Stimulated activated CD4-positive, alpha-beta T cell treated with anti-CD3 and anti-CD28 coated beads, Interleukin-2, amount 100 ng/mL, for 4 hours (primary cell): Measurements from ENCODE around the gene BTN2A1.

Experiments
- DNase-seq: peaks from one replicate; pipeline ENCODE4 v3.0.0-alpha.2; 2020; ENCODE audit warnings: low read depth

The BTN2A1 gene

GRCh38 chr6:26468829-26469228, 11.1 kb downstream of the BTN2A1 start:
- DNase-seq, result no peak

GRCh38 chr6:26470643-26471042, 12.9 kb downstream of the BTN2A1 start:
- DNase-seq, result no peak

GRCh38 chr6:26471970-26472369, 14.2 kb downstream of the BTN2A1 start:
- no peak for DNase-seq

- no peak for DNase-seq
Observed at GRCh38 chr6:26472549-26473290, 15.0 kb downstream of the BTN2A1 start.

DNA sequence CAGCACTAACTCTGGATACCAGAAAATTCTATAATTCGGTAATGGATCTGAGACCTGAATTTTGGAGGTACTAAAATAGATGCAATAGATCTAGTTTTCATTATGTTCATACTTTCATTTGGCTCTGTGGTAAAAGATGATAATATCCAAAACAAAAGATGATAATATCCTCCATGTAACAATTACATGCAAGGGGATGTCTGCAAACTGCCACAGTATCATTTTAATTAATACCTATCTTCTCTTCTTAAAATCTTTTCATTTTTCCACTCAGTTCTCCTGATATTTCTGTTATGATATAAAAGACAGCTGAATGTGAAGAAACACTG, 15.6 kb downstream of the BTN2A1 start:
- no peak for DNase-seq

- peak; percentile 71 for DNase-seq
Observed at GRCh38 chr6:26473758-26474438, 16.1 kb downstream of the BTN2A1 start.

- no peak for DNase-seq
Observed at GRCh38 chr6:26474439-26474881, 16.7 kb downstream of the BTN2A1 start.

DNA sequence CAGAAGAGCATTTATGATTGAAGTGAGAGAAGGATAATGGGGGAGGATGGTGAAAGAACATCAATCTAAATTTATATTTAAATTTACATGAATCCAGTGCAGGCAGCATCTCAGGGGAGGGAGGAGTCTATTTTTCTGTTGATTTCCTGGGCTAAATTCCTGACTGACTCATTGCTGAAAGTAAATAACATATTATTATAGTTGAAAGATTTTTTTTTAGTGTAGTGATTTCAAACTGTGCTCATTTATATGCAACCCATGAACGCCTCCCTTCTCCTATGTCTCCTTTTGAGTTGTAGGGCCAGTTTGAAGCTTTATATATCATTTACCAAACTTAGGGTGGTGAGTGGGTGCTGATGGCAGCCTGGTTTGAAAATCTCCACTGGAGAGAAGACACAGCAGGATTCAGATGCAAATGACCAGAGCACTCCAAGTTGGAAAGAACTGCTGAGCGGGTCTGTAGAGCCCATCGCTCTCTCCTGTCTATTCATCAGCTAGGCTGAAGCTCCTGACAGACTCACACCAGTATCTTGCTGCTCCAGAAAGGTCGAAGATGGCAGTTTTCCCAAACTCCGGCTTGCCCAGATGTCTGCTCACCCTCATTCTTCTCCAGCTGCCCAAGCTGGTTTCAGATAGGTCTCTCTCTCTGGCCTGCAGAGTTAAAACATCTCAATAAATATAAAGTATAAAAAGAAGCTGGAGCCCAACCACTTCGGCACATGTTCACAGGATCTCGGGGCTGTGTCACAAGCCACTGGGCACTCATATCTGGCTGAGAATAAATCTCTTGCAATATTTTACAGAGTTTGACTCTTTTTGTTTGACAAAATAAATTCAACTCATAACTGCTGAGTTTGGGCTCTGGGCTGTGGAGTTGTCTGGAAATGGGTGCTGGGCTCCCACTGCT, 18.3 kb downstream of the BTN2A1 start:
- no peak for DNase-seq

DNA sequence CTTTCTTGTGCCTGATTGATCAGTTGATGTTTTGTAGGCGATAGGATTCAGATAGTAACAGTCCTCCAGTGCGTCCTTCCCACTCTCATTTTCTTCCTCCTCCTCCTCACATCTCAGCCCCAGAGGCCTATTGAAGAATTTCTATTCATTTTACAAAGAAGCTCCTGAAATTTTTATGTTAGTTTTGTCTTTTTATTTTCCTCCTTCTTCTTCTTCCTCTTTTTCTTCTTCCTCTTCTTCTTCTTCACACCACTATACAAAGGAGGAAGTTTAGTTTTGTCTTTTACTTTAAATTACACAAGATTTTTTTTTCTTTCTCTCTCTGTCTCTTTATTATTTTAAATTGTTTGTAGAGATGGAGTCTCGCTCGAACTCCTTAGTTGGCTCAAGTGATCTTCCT, 19.1 kb downstream of the BTN2A1 start:
- no peak for DNase-seq

DNA sequence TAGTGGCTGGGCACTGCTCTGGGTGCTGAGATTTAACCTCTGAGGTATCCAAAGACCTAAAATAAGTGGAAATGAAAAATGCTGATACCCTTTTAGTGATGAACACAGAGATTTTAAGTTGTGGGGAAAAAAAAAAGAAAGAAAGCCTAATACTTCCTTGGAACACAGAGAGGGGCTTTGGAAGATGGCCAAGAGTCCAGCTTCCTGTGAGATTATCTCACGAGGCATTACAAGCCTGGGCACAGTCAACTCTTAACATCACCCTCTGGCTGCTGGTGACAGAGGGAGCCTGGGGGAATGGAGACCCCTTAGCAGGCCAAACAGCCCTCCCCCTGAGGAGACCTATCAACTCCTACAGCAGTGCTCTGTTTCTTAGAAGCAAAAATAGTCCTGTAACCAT, 19.7 kb downstream of the BTN2A1 start:
- no peak for DNase-seq

GRCh38 chr6:26478100-26478984, 20.6 kb downstream of the BTN2A1 start:
- no peak for DNase-seq

- DNase-seq, result no peak
Observed at GRCh38 chr6:26478985-26479278, 21.2 kb downstream of the BTN2A1 start.

DNA sequence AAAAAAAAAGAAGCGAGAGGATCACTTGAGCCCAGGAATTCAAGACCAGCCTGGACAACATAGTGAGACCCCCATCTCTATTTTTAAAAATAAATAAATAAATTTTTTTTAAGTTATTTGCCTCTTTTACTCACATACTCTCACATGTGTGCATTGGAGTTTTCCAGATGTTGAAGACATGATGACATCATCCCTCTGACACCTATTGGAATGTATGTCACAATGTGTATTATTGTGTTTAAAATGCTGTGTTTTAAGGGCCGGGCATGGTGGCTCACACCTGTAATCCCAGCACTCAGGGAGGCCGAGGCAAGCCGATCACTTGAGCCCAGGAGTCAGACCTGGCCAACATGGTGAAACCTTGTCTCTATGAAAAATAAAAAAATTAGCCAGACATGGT, 24.6 kb downstream of the BTN2A1 start:
- no peak for DNase-seq

GRCh38 chr6:26483727-26484126, 26.0 kb downstream of the BTN2A1 start:
- no peak for DNase-seq

DNA sequence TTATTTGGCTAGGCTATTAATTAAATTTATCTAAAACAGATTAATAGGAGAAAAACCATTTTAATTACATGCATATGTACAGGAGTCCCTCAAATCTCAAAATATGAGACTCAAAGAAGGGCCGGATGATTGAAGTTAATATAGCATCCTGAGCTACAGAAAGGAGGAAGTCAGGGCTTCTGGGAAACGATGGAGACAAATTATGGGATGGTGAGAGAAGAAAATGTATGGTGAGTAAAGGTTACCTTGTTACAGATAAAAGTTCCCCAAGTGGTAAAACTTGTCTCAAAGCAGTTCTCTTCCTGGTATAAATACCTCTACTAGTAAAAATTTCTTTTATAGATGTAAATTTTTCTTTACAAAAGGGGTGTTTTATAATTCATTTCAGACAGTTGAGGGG, 26.4 kb downstream of the BTN2A1 start:
- DNase-seq, result no peak

DNA sequence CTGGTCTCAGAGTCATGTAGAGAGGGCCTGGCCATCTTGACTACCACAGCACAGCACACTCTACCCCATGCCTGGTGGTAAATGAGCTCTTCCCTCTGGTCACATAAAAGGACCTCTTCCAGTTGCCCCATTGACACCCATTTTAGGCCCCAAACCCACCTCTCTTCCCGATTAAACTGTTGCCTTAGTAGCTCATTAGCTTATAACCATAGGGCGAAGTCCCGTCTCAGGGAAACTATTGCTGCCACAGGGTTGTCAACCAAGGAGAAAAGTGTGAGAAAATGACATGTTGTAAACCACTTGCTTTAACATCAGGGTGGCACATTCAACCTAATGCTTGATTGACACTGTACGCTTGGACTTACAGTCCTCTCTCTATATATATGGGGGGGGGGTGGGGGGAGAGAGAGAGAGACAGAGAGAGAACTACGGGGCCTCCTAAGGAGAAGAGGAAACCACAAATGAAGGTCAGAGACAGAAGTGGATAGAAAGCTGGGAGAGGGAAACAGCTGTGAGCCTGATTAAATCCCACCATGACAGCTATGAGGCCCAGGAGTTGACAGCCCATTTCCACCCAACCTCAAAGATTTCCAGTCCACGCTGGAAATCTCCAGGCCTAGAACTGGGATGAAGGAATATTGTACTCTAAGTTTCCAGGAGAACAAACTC, 27.5 kb downstream of the BTN2A1 start:
- DNase-seq, result no peak

GRCh38 chr6:26486358-26486757, 28.6 kb downstream of the BTN2A1 start:
- DNase-seq, result no peak

GRCh38 chr6:26487466-26487865, 29.7 kb downstream of the BTN2A1 start:
- no peak for DNase-seq

GRCh38 chr6:26489996-26490964, 32.5 kb downstream of the BTN2A1 start:
- no peak for DNase-seq

GRCh38 chr6:26491604-26492003, 33.8 kb downstream of the BTN2A1 start:
- DNase-seq, result no peak
